ENCODE data around the gene HERC5. TPM values are rescaled to one million over a fixed set of nuclear protein-coding genes. Genes with fewer than 3 reads are reported as not detected.

Gene HERC5
- polyA plus RNA-seq, 1 donor from 2014 or later, result 0.59 TPM

DNA sequence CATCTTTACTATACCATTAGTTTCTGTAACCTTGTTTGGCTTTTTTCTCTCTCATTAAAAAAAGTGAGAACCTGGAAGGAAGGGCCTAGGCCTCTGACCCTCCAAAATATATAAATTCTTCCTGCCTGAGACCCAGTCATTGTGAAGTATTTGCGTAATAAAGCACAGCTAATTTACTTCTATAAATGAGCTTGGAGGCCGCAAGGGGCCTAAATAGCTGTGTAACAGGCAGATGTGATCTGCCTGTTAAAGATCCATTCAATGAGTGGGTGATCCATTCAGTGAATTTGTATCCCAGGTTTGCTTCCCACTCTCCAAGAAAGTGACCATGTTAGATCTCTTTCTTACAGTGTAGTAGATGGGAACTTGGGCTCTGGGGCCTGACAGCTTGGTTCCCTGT is 67.3 kb downstream of the HERC5 start:
- Histone ChIP-seq H3K9me2 (ENCODE audit: insufficient read depth, low read length) (no peaks in the 10 kb centered on the region), H3K9ac (ENCODE audit: low read length) (peak overlapping the region; percentile 88), H2AFZ (ENCODE audit: low read depth, low read length) (peak overlapping the region; percentile 70), H3K27me3 (ENCODE audit: insufficient read depth, low read depth, low read length) (no peaks in the 10 kb centered on the region), H3K9me3 (ENCODE audit: low read length) (no peaks in the 10 kb centered on the region), H3K79me2 (replicated peaks; ENCODE audit: insufficient read depth, low read length) (peaks cover 23% of the 10 kb centered on the region), H4K20me1 (ENCODE audit: insufficient read depth) (no peaks in the 10 kb centered on the region), H3K4me3 (ENCODE audit: low read length) (peak overlapping the region; percentile 84), H3F3A (ENCODE audit: insufficient read depth, low read length, poor library complexity, severe bottlenecking) (no peaks in the 10 kb centered on the region), H3K36me3 (ENCODE audit: insufficient read depth, low read length) (no peaks in the 10 kb centered on the region), H3K27ac (ENCODE audit: low read length) (peak overlapping the region; percentile 76), H3K4me2 (ENCODE audit: low read length) (peak overlapping the region; percentile 59)
- TF ChIP-seq POLR2AphosphoS5 (IDR thresholded peaks at IDR 0.05) (no peak), SMC3 (conservative IDR thresholded peaks at IDR 0.05; ENCODE audit: poor library complexity) (no peak), EZH2 (IDR thresholded peaks at IDR 0.05; ENCODE audit: borderline replicate concordance, insufficient read depth, low read length, poor library complexity, severe bottlenecking) (no peak), EP300 (conservative IDR thresholded peaks at IDR 0.05; ENCODE audit: poor library complexity, severe bottlenecking) (no peak), MXI1 (conservative IDR thresholded peaks at IDR 0.05; ENCODE audit: poor library complexity, severe bottlenecking) (no peak), TAF1 (IDR thresholded peaks at IDR 0.05; ENCODE audit: low read depth) (no peak), RAD21 (conservative IDR thresholded peaks at IDR 0.05) (no peak)
- TF ChIP-seq, protein P1, sequence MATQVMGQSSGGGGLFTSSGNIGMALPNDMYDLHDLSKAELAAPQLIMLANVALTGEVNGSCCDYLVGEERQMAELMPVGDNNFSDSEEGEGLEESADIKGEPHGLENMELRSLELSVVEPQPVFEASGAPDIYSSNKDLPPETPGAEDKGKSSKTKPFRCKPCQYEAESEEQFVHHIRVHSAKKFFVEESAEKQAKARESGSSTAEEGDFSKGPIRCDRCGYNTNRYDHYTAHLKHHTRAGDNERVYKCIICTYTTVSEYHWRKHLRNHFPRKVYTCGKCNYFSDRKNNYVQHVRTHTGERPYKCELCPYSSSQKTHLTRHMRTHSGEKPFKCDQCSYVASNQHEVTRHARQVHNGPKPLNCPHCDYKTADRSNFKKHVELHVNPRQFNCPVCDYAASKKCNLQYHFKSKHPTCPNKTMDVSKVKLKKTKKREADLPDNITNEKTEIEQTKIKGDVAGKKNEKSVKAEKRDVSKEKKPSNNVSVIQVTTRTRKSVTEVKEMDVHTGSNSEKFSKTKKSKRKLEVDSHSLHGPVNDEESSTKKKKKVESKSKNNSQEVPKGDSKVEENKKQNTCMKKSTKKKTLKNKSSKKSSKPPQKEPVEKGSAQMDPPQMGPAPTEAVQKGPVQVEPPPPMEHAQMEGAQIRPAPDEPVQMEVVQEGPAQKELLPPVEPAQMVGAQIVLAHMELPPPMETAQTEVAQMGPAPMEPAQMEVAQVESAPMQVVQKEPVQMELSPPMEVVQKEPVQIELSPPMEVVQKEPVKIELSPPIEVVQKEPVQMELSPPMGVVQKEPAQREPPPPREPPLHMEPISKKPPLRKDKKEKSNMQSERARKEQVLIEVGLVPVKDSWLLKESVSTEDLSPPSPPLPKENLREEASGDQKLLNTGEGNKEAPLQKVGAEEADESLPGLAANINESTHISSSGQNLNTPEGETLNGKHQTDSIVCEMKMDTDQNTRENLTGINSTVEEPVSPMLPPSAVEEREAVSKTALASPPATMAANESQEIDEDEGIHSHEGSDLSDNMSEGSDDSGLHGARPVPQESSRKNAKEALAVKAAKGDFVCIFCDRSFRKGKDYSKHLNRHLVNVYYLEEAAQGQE (IDR thresholded peaks at IDR 0.05; ENCODE audit: borderline replicate concordance), result no peak
- TF ChIP-seq, protein P2, sequence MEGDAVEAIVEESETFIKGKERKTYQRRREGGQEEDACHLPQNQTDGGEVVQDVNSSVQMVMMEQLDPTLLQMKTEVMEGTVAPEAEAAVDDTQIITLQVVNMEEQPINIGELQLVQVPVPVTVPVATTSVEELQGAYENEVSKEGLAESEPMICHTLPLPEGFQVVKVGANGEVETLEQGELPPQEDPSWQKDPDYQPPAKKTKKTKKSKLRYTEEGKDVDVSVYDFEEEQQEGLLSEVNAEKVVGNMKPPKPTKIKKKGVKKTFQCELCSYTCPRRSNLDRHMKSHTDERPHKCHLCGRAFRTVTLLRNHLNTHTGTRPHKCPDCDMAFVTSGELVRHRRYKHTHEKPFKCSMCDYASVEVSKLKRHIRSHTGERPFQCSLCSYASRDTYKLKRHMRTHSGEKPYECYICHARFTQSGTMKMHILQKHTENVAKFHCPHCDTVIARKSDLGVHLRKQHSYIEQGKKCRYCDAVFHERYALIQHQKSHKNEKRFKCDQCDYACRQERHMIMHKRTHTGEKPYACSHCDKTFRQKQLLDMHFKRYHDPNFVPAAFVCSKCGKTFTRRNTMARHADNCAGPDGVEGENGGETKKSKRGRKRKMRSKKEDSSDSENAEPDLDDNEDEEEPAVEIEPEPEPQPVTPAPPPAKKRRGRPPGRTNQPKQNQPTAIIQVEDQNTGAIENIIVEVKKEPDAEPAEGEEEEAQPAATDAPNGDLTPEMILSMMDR (IDR thresholded peaks at IDR 0.05; ENCODE audit: poor library complexity, severe bottlenecking), result no peak

DNA sequence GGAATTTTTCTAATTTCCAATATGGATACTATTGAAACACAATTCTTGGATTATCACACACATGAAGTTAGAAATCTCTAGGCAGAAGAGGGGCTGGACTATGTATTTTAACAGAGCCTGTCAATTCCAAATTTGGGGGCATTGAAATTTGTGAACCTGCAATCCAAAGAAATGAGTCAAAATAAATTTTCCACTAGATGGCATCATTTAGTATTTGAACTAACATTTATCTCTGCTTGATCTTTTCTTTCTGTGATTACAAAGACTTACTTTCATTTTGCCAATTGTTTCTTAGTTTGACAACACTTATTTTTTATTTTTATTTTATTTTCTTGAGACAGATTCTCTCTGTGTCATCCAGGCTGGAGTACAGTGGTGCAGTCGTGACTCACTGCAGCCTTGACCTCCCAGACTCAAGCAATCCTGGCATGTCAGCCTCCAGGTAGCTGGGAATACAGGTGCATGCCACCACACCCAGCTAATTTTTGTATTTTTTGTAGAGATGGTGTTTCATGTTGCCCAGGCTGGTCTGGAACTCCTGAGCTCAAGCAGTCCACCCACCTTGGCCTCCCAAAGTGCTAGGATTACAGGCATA is 69.4 kb downstream of the HERC5 start:
- Histone ChIP-seq H2AFZ (ENCODE audit: low read depth, low read length) (no peak overlapping the region), H3K9me3 (ENCODE audit: low read length) (no peaks in the 10 kb centered on the region), H3K27me3 (ENCODE audit: insufficient read depth, low read depth, low read length) (no peaks in the 10 kb centered on the region), H3K9ac (ENCODE audit: low read length) (no peak overlapping the region), H3K9me2 (ENCODE audit: insufficient read depth, low read length) (no peaks in the 10 kb centered on the region), H3K4me2 (ENCODE audit: low read length) (no peak overlapping the region), H3F3A (ENCODE audit: insufficient read depth, low read length, poor library complexity, severe bottlenecking) (no peaks in the 10 kb centered on the region), H3K79me2 (replicated peaks; ENCODE audit: insufficient read depth, low read length) (peaks cover 19% of the 10 kb centered on the region), H3K4me3 (ENCODE audit: low read length) (no peak overlapping the region), H3K27ac (ENCODE audit: low read length) (no peak overlapping the region), H4K20me1 (ENCODE audit: insufficient read depth) (no peaks in the 10 kb centered on the region), H3K36me3 (ENCODE audit: insufficient read depth, low read length) (no peaks in the 10 kb centered on the region)
- TF ChIP-seq EZH2 (IDR thresholded peaks at IDR 0.05; ENCODE audit: borderline replicate concordance, insufficient read depth, low read length, poor library complexity, severe bottlenecking) (no peak), RAD21 (conservative IDR thresholded peaks at IDR 0.05) (peak; percentile 68), SMC3 (conservative IDR thresholded peaks at IDR 0.05; ENCODE audit: poor library complexity) (peak; percentile 72)
- TF ChIP-seq, protein P2 (IDR thresholded peaks at IDR 0.05; ENCODE audit: poor library complexity, severe bottlenecking), result peak; percentile 64

Measured in neural cell (in vitro differentiated cells).